ENCODE results near the gene SPATC1L.

SPATC1L gene

GRCh38 chr21:46151261-46151988, 32.8 kb downstream of the SPATC1L start:
- no peak for TF ChIP-seq POLR2AphosphoS5 (IDR thresholded peaks at IDR 0.05; ENCODE audit: low read depth, low read length)
- TF ChIP-seq, protein P1, sequence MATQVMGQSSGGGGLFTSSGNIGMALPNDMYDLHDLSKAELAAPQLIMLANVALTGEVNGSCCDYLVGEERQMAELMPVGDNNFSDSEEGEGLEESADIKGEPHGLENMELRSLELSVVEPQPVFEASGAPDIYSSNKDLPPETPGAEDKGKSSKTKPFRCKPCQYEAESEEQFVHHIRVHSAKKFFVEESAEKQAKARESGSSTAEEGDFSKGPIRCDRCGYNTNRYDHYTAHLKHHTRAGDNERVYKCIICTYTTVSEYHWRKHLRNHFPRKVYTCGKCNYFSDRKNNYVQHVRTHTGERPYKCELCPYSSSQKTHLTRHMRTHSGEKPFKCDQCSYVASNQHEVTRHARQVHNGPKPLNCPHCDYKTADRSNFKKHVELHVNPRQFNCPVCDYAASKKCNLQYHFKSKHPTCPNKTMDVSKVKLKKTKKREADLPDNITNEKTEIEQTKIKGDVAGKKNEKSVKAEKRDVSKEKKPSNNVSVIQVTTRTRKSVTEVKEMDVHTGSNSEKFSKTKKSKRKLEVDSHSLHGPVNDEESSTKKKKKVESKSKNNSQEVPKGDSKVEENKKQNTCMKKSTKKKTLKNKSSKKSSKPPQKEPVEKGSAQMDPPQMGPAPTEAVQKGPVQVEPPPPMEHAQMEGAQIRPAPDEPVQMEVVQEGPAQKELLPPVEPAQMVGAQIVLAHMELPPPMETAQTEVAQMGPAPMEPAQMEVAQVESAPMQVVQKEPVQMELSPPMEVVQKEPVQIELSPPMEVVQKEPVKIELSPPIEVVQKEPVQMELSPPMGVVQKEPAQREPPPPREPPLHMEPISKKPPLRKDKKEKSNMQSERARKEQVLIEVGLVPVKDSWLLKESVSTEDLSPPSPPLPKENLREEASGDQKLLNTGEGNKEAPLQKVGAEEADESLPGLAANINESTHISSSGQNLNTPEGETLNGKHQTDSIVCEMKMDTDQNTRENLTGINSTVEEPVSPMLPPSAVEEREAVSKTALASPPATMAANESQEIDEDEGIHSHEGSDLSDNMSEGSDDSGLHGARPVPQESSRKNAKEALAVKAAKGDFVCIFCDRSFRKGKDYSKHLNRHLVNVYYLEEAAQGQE (IDR thresholded peaks at IDR 0.05; ENCODE audit: insufficient read depth in 1 of 2, low read depth in 2 of 2, low read length in 2 of 2), result no peak
- TF ChIP-seq FOXP2 (optimal IDR thresholded peaks at IDR 0.05; ENCODE audit: borderline replicate concordance, extremely low read depth, extremely low read length, insufficient read depth), result no peak
- TF ChIP-seq SIN3A (IDR thresholded peaks at IDR 0.05; ENCODE audit: borderline replicate concordance, insufficient read depth, low read length), result no peak
- no peak for TF ChIP-seq TAF1 (IDR thresholded peaks at IDR 0.05; ENCODE audit: borderline replicate concordance, insufficient read depth, low read length)

- no peak for TF ChIP-seq POLR2AphosphoS5 (IDR thresholded peaks at IDR 0.05; ENCODE audit: low read depth, low read length)
- TF ChIP-seq TAF1 (IDR thresholded peaks at IDR 0.05; ENCODE audit: borderline replicate concordance, insufficient read depth, low read length), result no peak
- TF ChIP-seq, protein P1 (IDR thresholded peaks at IDR 0.05; ENCODE audit: insufficient read depth in 1 of 2, low read depth in 2 of 2, low read length in 2 of 2), result no peak
- TF ChIP-seq SIN3A (IDR thresholded peaks at IDR 0.05; ENCODE audit: borderline replicate concordance, insufficient read depth, low read length), result no peak
- no peak for TF ChIP-seq FOXP2 (optimal IDR thresholded peaks at IDR 0.05; ENCODE audit: borderline replicate concordance, extremely low read depth, extremely low read length, insufficient read depth)
Observed at GRCh38 chr21:46150491-46151121, 33.7 kb downstream of the SPATC1L start.

DNA sequence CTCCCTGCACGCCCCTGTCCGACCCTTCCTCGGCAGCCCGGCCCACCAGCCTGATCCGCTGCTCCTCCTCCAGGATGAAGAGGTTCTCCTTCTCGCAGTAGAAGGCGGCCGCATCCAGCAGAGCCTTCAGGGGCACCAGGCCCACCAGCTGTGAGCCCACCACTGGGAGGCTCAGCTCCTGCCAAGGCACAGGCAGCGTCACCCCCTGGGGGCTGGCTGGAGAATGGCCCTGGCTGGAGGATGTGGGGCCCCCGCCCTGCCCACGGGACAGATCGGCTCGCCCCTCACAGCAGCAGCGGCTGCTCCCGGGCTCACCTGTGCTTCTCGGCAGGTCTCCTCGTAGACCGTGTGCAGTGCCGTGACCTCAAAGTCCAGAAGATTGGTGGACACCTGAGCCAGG, 34.2 kb downstream of the SPATC1L start:
- no peak for TF ChIP-seq POLR2AphosphoS5 (IDR thresholded peaks at IDR 0.05; ENCODE audit: low read depth, low read length)
- no peak for TF ChIP-seq SIN3A (IDR thresholded peaks at IDR 0.05; ENCODE audit: borderline replicate concordance, insufficient read depth, low read length)
- no peak for TF ChIP-seq TAF1 (IDR thresholded peaks at IDR 0.05; ENCODE audit: borderline replicate concordance, insufficient read depth, low read length)

GRCh38 chr21:46149205-46149901, 34.9 kb downstream of the SPATC1L start:
- TF ChIP-seq POLR2AphosphoS5 (IDR thresholded peaks at IDR 0.05; ENCODE audit: low read depth, low read length) (no peak), TAF1 (IDR thresholded peaks at IDR 0.05; ENCODE audit: borderline replicate concordance, insufficient read depth, low read length) (no peak), SIN3A (IDR thresholded peaks at IDR 0.05; ENCODE audit: borderline replicate concordance, insufficient read depth, low read length) (no peak), FOXP2 (optimal IDR thresholded peaks at IDR 0.05; ENCODE audit: borderline replicate concordance, extremely low read depth, extremely low read length, insufficient read depth) (no peak)
- TF ChIP-seq, protein P1 (IDR thresholded peaks at IDR 0.05; ENCODE audit: insufficient read depth in 1 of 2, low read depth in 2 of 2, low read length in 2 of 2), result no peak

- TF ChIP-seq TAF1 (IDR thresholded peaks at IDR 0.05; ENCODE audit: borderline replicate concordance, insufficient read depth, low read length) (no peak), FOXP2 (optimal IDR thresholded peaks at IDR 0.05; ENCODE audit: borderline replicate concordance, extremely low read depth, extremely low read length, insufficient read depth) (no peak), SIN3A (IDR thresholded peaks at IDR 0.05; ENCODE audit: borderline replicate concordance, insufficient read depth, low read length) (no peak), POLR2AphosphoS5 (IDR thresholded peaks at IDR 0.05; ENCODE audit: low read depth, low read length) (no peak)
- TF ChIP-seq, protein P1 (IDR thresholded peaks at IDR 0.05; ENCODE audit: insufficient read depth in 1 of 2, low read depth in 2 of 2, low read length in 2 of 2), result no peak
Observed at GRCh38 chr21:46148106-46148505, 36.2 kb downstream of the SPATC1L start.
